Activated T-helper 9 cell treated with anti-CD3 and anti-CD28 coated beads, Interleukin-2, amount 50 U/mL, for 16 hours (primary cell): ENCODE measurements around the gene SLC6A8.
"Not testable (repeated sequence)": the region's sequence is repeated elsewhere in the genome, so short reads cannot be mapped to it uniquely, and the experiment has no call there.

ENCODE experiments used
- DNase-seq: peaks from one replicate; pipeline ENCODE4 v3.0.0-alpha.2; 2020; ENCODE audit warnings: low read depth

SLC6A8 gene

DNA sequence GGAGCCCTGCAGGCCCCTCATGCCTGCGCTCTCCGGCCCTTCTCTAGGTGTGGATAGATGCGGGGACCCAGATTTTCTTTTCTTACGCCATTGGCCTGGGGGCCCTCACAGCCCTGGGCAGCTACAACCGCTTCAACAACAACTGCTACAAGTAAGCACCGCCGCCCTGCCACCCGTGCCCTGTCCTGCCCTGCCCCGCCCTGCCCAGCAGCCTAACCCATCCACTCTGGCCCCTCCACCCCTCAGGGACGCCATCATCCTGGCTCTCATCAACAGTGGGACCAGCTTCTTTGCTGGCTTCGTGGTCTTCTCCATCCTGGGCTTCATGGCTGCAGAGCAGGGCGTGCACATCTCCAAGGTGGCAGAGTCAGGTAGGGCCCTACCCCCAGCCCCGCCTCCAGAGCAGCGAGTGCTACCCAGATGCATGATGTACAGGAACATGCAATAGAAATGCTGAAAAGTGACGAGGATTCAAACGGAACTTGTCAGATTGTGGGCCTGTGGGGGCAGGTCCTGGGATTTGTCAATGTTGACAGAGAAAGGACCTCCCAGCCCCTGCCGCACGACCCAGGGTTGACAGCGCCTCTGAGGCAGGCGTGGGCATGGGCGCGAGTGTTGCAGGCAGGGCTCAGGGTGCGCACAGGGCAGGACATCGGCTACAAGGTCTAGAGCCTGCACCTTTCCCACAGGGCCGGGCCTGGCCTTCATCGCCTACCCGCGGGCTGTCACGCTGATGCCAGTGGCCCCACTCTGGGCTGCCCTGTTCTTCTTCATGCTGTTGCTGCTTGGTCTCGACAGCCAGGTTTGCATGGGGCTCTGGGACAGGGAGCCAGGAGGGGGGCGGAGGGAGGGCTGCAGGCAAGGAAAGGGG, 5.7 kb downstream of the SLC6A8 start:
- no peak for DNase-seq

DNA sequence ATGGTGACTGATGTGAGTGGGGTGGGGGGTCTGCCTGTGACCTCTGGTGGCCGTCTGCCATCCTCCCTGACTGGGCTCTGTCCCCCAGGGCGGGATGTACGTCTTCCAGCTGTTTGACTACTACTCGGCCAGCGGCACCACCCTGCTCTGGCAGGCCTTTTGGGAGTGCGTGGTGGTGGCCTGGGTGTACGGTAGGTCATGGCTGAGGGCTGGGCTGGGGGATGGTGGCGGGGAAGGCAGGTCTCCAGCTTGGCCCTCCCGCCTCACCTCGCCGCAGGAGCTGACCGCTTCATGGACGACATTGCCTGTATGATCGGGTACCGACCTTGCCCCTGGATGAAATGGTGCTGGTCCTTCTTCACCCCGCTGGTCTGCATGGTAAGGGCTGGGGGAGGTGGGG, 6.5 kb downstream of the SLC6A8 start:
- not testable (repeated sequence) for DNase-seq

DNA sequence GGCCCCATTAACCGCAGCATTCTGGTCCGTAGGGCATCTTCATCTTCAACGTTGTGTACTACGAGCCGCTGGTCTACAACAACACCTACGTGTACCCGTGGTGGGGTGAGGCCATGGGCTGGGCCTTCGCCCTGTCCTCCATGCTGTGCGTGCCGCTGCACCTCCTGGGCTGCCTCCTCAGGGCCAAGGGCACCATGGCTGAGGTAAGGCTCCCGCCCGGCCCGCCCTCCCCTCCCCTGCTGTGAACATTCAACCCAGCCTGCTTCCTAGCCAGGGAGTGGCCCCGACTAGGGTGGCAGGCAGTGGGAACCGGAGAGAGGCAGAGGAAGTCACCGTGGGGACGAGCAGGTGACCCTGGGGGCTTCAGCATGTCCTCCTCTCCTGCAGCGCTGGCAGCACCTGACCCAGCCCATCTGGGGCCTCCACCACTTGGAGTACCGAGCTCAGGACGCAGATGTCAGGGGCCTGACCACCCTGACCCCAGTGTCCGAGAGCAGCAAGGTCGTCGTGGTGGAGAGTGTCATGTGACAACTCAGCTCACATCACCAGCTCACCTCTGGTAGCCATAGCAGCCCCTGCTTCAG, 7.1 kb downstream of the SLC6A8 start:
- no peak for DNase-seq

DNA sequence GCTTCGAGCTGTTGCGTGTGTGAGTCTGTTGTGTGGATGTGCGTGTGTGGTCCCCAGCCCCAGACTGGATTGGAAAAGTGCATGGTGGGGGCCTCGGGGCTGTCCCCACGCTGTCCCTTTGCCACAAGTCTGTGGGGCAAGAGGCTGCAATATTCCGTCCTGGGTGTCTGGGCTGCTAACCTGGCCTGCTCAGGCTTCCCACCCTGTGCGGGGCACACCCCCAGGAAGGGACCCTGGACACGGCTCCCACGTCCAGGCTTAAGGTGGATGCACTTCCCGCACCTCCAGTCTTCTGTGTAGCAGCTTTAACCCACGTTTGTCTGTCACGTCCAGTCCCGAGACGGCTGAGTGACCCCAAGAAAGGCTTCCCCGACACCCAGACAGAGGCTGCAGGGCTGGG, 8.4 kb downstream of the SLC6A8 start:
- DNase-seq: no peak

DNA sequence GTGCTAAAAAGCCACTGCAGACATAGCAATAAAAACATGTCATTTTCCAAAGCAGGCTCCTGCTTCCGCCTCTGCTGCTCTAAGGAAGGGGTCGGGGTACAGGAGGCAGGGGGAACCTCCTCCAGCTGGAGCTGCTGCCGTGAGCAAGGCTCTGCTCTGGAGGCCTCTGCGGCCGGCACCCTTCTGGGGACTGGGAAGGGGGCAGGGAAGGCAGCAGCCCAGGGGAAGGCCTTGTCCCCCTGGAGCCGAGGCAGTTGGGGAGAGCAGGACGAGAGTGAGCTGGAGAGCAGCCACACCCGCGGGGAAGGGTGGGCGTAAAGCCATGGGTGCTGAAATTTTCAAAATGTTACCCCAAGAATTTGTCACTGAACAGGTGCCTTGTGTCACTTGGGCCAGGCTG, 8.8 kb downstream of the SLC6A8 start:
- DNase-seq: not testable (repeated sequence)

DNA sequence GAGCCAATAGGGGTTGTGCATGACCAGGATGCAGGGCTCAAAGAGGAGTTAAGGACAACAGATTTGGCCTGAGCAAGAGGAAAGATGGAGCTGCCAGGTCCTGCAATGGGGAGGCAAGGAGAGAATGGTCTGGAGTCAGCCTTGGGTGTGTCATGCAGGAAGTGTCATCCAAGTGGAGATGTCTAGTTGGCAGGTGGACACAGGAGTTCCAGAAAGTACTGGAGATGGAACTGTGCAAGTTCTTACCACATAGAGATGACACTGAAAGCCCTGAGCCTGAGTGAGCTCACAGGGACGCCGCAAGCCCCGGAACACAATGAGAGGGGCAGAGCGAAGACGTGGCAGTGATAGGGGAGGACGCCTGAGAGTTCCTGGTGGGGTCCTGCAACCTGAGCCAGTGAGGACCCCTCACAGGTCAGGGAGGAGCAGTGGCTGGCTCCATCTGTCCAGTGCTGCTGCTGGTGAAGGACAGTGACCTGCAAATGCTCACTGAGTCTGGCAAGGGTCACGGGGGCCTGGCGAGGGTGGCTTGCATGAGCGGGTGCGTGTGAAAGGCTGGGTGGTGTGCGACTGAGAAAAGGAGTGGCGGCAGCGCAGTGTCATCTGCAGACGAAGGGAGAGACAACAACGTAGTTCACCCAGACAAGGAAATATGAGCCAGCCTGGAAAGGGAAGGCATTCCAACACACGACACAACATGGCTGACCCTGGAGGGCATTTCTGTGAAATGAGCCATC, 9.4 kb downstream of the SLC6A8 start:
- not testable (repeated sequence) for DNase-seq

DNA sequence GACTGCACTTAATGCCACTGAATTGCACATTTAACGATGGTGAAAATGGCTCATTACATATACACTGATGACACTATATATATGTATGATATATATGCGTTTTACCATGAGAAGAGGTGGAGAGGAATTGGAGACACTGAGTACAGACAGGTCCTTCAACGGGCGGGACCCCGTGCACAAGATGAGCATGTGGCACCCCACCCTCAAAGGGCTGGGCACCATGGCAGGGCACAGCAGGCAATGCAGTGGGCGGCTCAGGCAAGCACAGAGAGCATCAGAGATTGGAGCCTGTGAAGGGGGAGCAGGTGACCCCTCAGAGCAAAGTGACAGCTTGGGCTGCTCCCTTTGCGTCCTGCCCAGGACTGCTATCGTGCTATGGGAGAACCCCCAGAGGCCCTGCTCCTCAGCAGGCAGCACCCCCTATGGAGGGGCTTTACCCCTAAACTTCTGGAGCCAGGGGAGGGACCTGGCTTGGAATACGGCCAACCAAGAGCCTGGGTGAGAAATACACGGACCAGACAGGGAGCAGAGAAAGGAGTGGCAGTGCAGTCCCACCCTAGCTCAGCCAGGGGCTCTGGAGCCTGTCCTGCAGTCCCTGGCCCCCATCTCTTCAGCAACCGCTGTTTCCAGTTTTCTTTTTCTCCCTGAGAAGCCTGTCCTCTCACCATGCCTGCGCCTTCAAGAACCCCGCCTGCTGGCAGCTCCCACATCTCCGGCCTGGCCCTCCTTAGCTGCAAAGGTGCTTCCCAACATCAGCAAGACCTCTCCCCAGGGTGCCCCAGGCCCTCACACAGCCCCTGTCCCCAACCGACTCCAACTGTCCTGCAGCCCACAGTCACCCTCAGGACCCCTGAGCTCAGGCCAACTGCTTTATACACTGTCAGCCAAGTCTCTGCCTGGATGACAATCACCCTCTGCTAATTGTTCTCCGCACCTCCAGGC, 10.5 kb downstream of the SLC6A8 start:
- DNase-seq: no peak

DNA sequence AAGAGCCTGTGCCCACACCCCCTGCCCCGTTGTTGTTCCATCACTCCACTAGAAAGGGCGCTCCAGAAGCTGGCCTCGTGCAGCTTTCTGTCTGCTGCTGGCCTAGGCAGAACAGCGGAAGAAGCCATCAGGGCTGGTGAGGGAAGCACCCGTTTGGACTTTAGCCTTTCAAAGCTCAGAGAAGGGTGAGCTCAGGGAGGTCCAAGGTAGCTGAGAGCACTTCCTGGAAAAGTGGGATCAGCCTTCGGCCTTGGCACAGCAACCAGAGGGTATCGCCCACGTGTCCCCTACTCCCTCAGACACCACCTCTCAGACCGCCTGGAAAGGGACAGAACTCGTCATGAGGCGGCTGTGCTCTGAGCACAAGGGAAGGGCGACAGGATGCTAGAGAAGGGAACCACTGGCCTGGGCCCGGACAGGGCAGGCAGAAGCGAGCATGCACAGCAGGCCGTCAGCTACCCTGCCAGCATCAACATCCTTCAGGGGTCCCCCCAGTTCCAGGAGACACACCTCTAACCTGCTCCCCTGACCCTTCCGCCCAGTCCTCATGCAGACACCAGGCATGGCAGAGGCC, 11.6 kb downstream of the SLC6A8 start:
- DNase-seq: not testable (repeated sequence)

DNA sequence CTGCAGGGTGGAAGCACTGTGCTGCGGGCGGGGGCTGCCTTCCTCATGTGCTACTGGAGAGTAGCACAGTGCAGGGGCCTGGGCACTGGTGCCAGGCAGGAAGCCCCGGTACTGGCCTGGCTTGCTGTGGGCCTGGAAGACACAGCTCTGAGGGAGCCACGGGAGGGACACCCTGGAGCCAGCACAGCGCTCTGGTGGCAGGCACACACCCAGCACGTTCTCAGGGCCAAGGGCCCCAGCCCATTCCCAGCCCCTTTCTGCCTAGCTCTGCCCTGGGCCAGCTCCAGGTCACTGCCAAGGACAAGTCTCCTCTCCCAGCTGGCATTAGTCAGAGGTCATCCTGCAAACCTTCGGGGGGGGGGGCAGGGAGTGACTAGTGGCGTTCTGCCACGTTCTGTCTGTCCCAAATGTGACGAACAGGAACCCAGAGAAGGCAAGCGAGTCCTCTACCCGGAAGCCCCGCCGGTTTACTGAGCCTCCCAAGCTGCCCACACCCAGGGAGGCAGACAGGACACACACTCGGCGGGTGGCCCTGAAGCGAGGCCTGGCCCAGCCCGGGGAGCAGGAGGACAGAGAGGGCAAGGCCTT, 12.2 kb downstream of the SLC6A8 start:
- DNase-seq: not testable (repeated sequence)

DNA sequence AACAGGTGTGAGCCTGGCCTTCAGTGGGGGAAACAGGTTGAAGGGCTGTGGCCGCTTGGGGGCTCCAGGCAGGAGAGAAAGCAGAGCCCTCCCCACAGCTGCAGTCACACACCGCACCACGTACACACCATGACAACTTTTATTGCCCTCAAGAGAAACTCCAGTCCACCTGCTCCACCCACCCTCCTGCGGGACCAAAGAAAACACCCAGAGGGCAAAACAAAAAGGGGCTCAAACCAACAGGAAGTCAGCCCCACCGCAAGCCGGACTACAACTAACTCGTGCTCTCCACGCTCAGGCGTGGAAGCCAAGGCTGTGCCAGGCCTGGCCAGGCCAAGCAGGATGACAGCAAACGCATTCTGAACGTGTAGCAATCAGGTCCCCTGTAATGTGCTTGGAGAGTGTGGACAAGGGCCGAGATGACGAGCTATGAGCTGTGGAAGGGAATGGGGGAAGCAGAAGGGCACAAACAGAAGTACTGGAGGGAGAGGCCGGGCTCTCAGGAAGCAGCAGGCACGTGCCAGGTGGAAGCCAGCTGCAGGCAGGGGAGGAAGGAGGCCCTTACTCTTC, 12.7 kb downstream of the SLC6A8 start:
- DNase-seq: no peak

DNA sequence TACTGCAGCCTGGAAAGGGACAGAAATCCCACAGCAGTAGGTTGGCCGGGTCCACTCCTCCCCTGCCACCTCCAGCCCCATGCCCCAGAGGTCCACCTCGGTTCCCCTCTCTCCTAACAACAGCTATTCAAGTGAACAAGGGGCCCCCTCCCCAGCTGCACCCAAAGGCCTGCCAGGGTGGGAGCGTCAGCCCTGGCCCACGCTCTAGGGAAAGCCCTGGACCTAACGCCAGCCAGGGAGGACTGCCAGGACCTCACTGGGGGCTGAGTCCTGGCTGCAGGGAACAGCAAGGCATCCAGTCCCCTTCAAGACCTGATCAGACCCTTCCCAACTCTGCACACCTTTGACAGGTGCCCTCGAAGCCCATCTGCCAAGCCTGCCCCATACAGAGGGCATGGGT, 13.2 kb downstream of the SLC6A8 start:
- no peak for DNase-seq

DNA sequence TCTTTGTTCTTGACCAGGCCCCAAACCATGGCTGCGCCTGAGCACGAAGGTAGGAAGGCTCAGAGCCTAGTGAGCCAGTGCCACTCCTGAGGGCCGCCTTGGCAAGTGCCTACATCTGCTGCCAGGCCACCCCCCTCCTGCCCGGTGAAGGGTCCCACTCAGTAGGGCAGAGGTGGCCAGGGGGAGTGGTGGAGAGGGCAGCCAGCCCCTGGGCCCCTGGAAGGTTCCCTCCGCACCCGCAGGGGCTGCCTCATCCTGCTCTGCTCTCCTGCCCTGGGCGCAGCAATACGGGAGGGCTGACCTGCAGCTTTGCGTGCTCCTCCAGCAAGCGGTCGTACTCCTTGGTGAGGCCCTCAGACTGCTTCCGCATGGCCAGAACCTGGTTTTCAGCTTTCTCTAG, 14.0 kb downstream of the SLC6A8 start:
- no peak for DNase-seq

DNA sequence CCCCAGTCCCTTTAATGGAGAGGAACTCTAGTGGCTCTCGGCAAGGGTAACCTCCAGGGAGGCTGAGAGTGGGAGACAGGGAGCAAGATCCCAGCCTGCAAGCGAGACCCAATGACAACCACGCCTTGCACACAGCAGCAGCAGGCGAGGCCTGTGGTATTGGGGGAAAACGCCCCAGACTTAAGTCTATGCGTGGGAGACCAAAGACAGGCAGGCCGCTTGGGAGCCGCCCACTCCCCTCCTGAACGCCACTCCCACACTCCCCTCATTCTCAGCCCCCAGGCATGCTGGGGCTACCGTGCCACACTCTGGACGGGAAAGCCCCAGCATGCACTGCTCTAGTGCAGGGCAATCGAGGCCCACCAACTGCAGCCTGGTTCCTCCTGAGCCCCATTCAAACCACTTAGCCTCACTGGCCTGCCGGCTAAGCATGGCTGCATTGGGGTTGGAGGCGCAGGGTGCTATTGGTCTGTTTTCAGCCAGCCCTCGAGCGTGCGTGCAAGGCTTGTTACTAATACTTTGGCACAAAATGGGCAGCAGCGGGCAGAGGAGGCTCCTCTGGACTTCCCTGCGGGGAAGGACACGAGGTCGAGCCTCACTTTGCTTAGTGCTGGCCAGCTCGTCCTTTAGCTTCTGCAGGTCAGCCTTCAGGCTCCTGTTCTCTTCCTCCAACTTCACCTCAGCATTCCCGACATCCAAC, 14.8 kb downstream of the SLC6A8 start:
- no peak for DNase-seq

DNA sequence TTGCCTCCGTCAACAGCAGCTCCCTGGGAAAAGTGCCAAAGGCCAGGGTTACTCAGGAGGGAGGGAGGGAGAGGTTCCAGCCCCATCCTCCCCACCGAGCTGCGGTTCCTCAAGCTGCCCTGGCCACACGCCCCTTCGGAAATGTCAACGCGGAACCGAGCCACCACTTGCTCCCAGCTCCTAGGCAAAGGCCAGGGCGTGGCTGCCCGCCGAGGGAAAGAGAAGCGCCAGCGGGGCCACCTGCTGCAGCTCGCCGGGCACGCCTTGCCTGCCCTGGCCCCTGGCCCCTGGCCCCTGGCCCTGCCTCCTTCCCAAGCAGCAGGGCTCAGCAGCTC, 15.3 kb downstream of the SLC6A8 start:
- DNase-seq: no peak

DNA sequence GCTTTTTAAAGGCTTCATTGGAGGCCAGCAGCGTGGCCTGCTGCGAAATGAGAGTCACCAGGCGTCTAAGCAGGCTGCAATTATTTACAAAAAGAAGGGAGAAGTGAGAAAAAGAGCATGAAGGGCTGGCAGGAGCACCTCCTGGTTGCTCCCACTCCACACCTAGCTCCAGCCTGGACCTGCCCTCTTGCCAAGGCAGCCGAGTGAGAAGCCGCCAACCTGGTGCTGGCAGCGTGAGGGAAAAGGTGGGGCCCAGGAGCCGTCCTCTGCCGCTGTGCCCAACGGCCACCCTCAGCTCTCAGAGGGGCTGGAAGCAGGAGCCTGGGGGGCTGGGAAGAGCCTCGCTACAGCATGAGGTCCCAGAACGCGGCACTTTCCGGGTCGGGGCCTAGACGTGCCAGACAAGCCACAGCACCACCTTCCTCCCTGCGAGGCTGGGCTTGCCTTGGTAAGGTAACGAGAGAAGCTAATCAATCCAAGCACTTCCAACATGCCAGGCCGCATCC, 16.3 kb downstream of the SLC6A8 start:
- no peak for DNase-seq

DNA sequence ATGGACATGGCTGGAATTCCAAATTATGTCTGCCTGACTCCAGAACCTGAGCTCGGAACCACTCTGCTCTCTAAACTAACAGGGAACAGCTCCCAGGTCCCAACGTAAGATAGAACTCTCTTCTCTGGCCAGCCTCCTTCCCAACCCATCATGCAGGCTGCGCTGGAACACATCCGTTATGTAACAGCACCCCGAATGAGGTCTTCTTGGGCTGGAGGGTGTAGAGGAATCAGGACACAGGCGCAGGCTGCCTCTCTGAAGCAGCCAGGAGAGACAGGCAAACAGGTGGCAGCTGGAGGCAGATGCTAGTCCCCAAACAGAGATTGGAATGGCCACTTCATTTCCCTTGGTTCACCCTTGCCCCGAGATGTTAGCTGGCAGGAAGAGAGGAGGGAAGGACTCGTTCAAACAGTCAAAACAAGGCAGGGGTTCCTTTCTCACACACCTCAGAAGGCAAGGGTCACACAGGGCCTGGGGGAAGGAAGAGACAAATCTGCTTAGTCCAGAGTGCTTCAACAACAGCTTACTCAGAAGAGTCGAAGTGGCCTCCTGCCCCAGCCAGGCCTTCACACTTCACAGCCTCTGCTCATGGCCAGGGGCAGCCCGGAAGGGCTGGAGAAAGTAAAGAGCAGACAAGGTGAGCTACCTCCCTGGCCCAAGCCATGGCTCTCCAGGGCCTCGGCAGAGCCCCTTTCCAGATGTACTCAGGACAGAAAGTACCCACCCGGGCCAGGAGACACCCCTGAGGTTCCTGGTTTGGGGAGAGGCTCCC, 17.1 kb downstream of the SLC6A8 start:
- DNase-seq: not testable (repeated sequence)

DNA sequence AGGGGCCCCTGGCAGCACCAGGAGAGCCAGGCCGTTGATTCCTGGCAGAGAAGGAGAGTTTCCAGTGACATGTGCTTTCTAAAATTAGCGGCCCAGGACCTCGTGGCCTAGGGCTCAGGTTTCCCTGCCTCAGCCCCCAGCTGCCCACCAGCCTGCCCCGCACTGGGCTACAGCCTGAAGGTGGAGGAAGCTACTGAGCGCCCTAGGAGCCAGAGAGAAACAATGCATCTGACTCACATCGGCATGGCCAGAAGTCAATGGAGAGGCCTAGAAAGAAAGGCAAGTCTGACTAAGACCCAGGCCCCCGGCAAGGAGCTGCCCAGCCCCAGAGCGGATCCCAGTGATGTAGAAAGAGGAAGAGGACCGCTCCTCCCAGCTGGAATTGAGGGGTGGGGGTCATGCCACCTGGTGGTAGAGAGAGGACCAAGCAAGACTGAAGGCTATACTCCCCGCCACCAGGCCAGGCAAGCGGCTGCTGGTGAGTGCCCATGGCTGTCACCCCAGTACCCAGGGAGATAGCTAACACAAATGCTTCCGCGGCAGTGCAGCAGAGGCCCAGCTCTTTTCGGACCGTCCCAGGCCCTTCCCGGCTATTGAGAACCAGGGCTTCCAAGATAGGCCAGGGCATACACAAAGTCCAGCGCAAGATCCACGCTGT, 17.8 kb downstream of the SLC6A8 start:
- not testable (repeated sequence) for DNase-seq

DNA sequence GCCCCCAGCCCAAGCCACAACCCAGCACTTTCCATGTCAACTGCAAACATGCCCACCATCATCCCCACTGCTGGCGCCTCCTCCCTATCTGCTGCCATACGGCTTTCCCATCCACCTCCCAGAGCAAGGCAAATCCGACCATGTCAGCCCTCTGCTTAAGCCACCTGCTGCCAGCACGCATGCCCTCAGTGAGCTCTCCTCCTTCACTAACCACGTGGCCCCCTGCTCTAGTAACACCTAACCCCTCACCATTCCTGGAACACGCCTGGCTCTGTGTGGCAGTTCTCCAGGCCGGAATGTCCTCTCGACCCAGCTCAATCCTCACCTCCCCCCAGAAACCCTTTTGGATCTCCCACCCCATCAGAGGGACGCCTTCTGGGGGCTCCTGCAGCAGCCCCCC, 19.1 kb downstream of the SLC6A8 start:
- DNase-seq: no peak

DNA sequence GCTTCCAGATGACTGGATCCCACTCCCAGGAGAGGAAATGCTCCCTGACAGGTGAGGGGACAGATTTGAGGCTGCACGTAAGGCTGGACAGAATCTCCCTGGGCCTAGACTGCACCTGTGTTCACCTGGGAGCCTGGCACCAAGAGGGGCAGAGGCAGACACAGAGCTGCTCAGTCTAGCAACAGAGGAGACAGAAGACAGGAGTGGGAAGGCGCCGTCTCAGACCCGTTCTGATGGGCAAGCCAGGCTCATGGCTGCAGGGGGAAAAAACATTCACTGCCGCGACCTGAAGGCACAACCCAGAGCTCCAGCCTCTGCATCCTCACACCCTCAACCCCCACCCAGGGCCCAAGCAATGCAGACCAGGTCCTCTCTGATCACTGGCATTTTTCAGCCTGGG, 19.7 kb downstream of the SLC6A8 start:
- DNase-seq: no peak
